K562 (cell line): ENCODE measurements around the gene GBA3. TPM values are rescaled to one million over a fixed set of nuclear protein-coding genes. Genes with fewer than 3 reads are reported as not detected.

Experiments
- ATF3 ChIP-seq, 2 experiments: fragments of 450-650 bp in 1 of 2; sonication (generic) in 1 of 2; formaldehyde crosslinking in 1 of 2; IDR thresholded peaks in 1 of 2; conservative IDR thresholded peaks in 1 of 2; 2 replicates each; pipeline versions ENCODE4 v1.6.1 to v1.8.1; 2016 to 2023; ENCODE audit warnings: mild to moderate bottlenecking in 2 of 2, moderate library complexity in 2 of 2, inconsistent platforms in 1 of 2, missing genetic modification reagents in 1 of 2
- CHAMP1 ChIP-seq: fragments of 450-650 bp; IDR thresholded peaks from 2 replicates; pipeline ENCODE4 v1.6.1; 2016; ENCODE audit warnings: mild to moderate bottlenecking
- ETV6 ChIP-seq, 3 experiments: fragments of 150-350 bp in 1 of 3; sonication (generic) in 1 of 3; formaldehyde crosslinking in 1 of 3; IDR thresholded peaks; 2 replicates each; pipeline versions ENCODE4 v1.6.1 to v1.8.0; 2014 to 2022; ENCODE audit warnings: borderline replicate concordance in 2 of 3, low read depth in 2 of 3, antibody characterized with exemption in 1 of 3, low read length in 1 of 3, mild to moderate bottlenecking in 1 of 3, missing genetic modification reagents in 1 of 3
- FIP1L1 ChIP-seq: fragments of 200-400 bp; formaldehyde crosslinking; IDR thresholded peaks from 2 replicates; pipeline ENCODE4 v1.6.1; 2018; ENCODE audit warnings: mild to moderate bottlenecking, low read depth, low read length; ENCODE audit not compliant: poor library complexity, severe bottlenecking
- MGA ChIP-seq: fragments of 450-650 bp; IDR thresholded peaks from 2 replicates; pipeline ENCODE4 v1.6.1; 2016; ENCODE audit warnings: mild to moderate bottlenecking, moderate library complexity
- NR2C1 ChIP-seq, 2 experiments: fragments of 450-650 bp; IDR thresholded peaks; 2 replicates each; pipeline ENCODE4 v1.6.1; 2017; ENCODE audit warnings: mild to moderate bottlenecking in 2 of 2, antibody characterized with exemption in 1 of 2, inconsistent platforms in 1 of 2, missing compliant biosample characterization in 1 of 2, missing genetic modification characterization in 1 of 2
- SIN3B ChIP-seq: fragments of 450-650 bp; IDR thresholded peaks from 2 replicates; pipeline ENCODE4 v1.6.1; 2017; ENCODE audit warnings: low read depth, mild to moderate bottlenecking, moderate library complexity
- ZNF511 ChIP-seq: sonication (generic); formaldehyde crosslinking; IDR thresholded peaks from 2 replicates; pipeline ENCODE4 v1.8.0; 2022; ENCODE audit warnings: mild to moderate bottlenecking, missing genetic modification reagents
- polyA plus RNA-seq, 8 experiments: library from polyadenylated mRNA; depleted of rRNA in 4 of 8; stranded (reverse) in 5 of 8; unstranded in 3 of 8; fragments of >200 nt; fragmentation: Nextera tagmentation in 2 of 8; fragmentation: Illumina TruSeq in 1 of 8; extraction: Ambion mirVana in 2 of 8; extraction: Trizol in 1 of 8; gene quantifications; 2 replicates each; pipeline versions ENCODE4 v1.2.1 to v1.2.3, GENCODE V29; 2011 to 2014; ENCODE audit warnings: inconsistent platforms in 1 of 8, missing spikeins in 1 of 8
- total RNA-seq, 7 experiments: library from RNA; depleted of rRNA in 6 of 7; stranded (reverse); fragments of >200 nt in 6 of 7; fragmentation: Illumina TruSeq in 2 of 7; extraction: Trizol in 2 of 7; gene quantifications; 2 replicates each; pipeline versions ENCODE4 v1.2.1 to v1.2.3, GENCODE V29; 2011 to 2021; ENCODE audit warnings: low replicate concordance in 1 of 7

GBA3 gene
- total and polyA plus RNA-seq, 9 of the 15 experiments (the other 6 are each of a cell fraction or from before 2014, with no cell fraction given) = 0.13 to 0.75 (median 0.40) TPM; not detected in 1

GRCh38 chr4:22683726-22684125 is 9.0 kb upstream of the GBA3 start (continued):
- TF ChIP-seq ZNF511 (CRISPR knock-in tag) (no peak), ATF3 (IDR thresholded peaks at IDR 0.05) (no peak), ATF3 (CRISPR knock-in tag; conservative IDR thresholded peaks at IDR 0.05) (no peak), FIP1L1 (no peak), NR2C1 (IDR thresholded peaks at IDR 0.05) (no peak), NR2C1 (tag; IDR thresholded peaks at IDR 0.05) (no peak), SIN3B (no peak), CHAMP1 (no peak), ETV6 (IDR thresholded peaks at IDR 0.05; ENCODE audit: borderline replicate concordance in 1 of 2, low read depth in 2 of 2, low read length in 1 of 2) (no peak), ETV6 (CRISPR knock-in tag; IDR thresholded peaks at IDR 0.05; ENCODE audit: borderline replicate concordance) (no peak), MGA (no peak)
